Liver (tissue), 3 donors: ENCODE data around the gene ACAT2.

Experiments
- EGR1 ChIP-seq, 2 donors: IDR thresholded peaks; 2 replicates each; pipeline ENCODE4 v1.6.1; 2016 to 2018; ENCODE audit warnings: antibody characterized with exemption in 2 of 2, low read depth in 2 of 2
- FOXA1 ChIP-seq: IDR thresholded peaks from 2 replicates; pipeline ENCODE4 v1.6.1; 2016; ENCODE audit warnings: antibody characterized with exemption
- HNF4A ChIP-seq, 2 donors: conservative IDR thresholded peaks; 2 replicates each; pipeline ENCODE4 v1.6.1; 2016; ENCODE audit warnings: antibody characterized with exemption in 2 of 2, mild to moderate bottlenecking in 2 of 2
- HNF4G ChIP-seq: IDR thresholded peaks from 2 replicates; pipeline ENCODE4 v1.6.1; 2016; ENCODE audit warnings: antibody characterized with exemption
- JUND ChIP-seq, 2 donors: IDR thresholded peaks; 2 replicates each; pipeline ENCODE4 v1.6.1; 2016; ENCODE audit warnings: antibody characterized with exemption in 2 of 2
- MAX ChIP-seq: IDR thresholded peaks from 2 replicates; pipeline ENCODE4 v1.6.1; 2016; ENCODE audit warnings: antibody characterized with exemption
- RAD21 ChIP-seq, 2 donors: IDR thresholded peaks; 2 replicates each; pipeline ENCODE4 v1.6.1; 2016; ENCODE audit warnings: antibody characterized with exemption in 2 of 2, mild to moderate bottlenecking in 2 of 2
- REST ChIP-seq: IDR thresholded peaks from 2 replicates; pipeline ENCODE4 v1.6.1; 2016; ENCODE audit warnings: antibody characterized with exemption, mild to moderate bottlenecking
- SP1 ChIP-seq: IDR thresholded peaks from 2 replicates; pipeline ENCODE4 v1.6.1; 2018; ENCODE audit warnings: antibody characterized with exemption, mild to moderate bottlenecking
- TAF1 ChIP-seq: conservative IDR thresholded peaks from 2 replicates; pipeline ENCODE4 v1.6.1; 2016; ENCODE audit warnings: antibody characterized with exemption, mild to moderate bottlenecking
- YY1 ChIP-seq: IDR thresholded peaks from 2 replicates; pipeline ENCODE4 v1.6.1; 2016; ENCODE audit warnings: antibody characterized with exemption, mild to moderate bottlenecking
- ZBTB33 ChIP-seq: IDR thresholded peaks from 2 replicates; pipeline ENCODE4 v1.6.1; 2016; ENCODE audit warnings: antibody characterized with exemption
- TF ChIP-seq, protein P1 (sequence below): fragments of 150-350 bp; IDR thresholded peaks from 2 replicates; pipeline ENCODE4 v1.5.1; 2017; ENCODE audit warnings: improper control_type of control experiment, low read depth, low read length; ENCODE audit not compliant: missing input control
- TF ChIP-seq, protein P2 (sequence below): IDR thresholded peaks from 2 replicates; pipeline ENCODE4 v1.6.1; 2016; ENCODE audit warnings: antibody characterized with exemption
- donor health status: healthy.
- donor health status: healthy.

DNA sequence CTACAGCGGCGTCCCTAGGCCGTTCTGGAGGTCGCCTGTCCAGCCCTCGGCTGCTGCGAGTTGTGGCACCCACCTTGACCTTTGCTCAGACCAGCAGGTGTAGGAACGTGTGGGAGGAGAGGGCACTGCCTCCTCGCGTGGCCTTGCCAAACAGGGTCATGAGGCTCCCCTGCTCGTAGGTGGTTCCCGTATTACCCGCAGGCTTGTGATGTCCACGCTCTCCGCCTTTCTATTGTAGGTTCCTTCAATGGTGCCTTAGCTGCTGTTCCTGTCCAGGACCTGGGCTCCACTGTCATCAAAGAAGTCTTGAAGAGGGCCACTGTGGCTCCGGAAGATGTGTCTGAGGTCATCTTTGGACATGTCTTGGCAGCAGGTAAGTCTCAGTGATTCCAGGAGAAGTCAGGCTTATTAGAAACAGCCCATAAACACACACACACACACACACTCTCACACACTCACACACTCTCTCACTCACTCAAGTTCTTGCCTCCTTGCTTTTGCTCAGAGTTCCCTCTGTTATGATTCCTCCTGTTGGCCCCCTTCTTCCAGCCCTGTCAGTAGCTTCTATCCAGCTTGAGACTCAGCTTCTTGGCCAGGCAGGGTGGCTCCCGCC lies 942 bp downstream of the ACAT2 start:
- TF ChIP-seq SP1, result peak; percentile 15
- no peak for TF ChIP-seq REST
- no peak for TF ChIP-seq RAD21 (IDR thresholded peaks at IDR 0.05)
- TF ChIP-seq, protein P1, sequence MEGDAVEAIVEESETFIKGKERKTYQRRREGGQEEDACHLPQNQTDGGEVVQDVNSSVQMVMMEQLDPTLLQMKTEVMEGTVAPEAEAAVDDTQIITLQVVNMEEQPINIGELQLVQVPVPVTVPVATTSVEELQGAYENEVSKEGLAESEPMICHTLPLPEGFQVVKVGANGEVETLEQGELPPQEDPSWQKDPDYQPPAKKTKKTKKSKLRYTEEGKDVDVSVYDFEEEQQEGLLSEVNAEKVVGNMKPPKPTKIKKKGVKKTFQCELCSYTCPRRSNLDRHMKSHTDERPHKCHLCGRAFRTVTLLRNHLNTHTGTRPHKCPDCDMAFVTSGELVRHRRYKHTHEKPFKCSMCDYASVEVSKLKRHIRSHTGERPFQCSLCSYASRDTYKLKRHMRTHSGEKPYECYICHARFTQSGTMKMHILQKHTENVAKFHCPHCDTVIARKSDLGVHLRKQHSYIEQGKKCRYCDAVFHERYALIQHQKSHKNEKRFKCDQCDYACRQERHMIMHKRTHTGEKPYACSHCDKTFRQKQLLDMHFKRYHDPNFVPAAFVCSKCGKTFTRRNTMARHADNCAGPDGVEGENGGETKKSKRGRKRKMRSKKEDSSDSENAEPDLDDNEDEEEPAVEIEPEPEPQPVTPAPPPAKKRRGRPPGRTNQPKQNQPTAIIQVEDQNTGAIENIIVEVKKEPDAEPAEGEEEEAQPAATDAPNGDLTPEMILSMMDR, result no peak
- TF ChIP-seq JUND (IDR thresholded peaks at IDR 0.05), result no peak
- peak; percentile 65 for TF ChIP-seq YY1
- no peak for TF ChIP-seq TAF1
- peak; percentile 33 for TF ChIP-seq ZBTB33
- TF ChIP-seq, protein P2, sequence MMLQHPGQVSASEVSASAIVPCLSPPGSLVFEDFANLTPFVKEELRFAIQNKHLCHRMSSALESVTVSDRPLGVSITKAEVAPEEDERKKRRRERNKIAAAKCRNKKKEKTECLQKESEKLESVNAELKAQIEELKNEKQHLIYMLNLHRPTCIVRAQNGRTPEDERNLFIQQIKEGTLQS, result no peak
- TF ChIP-seq MAX, result peak; percentile 30
- TF ChIP-seq HNF4G, result no peak
- TF ChIP-seq HNF4A (conservative IDR thresholded peaks at IDR 0.05), result peak; percentile 80 to 82
- TF ChIP-seq FOXA1, result no peak
- TF ChIP-seq EGR1 (IDR thresholded peaks at IDR 0.05; ENCODE audit: low read depth in 2 of 2), result peak; percentile 53 to 89
